Thyroid gland (tissue), 4 donors: ENCODE measurements around the gene ICOS. TPM values are rescaled to one million over a fixed set of nuclear protein-coding genes. Genes with fewer than 3 reads are reported as not detected.
"Not testable (repeated sequence)": the region's sequence is repeated elsewhere in the genome, so short reads cannot be mapped to it uniquely, and the experiment has no call there.

Source experiments
- DNase-seq, 2 donors: peaks; one replicate each; pipeline ENCODE4 v3.0.0-alpha.2; 2019
- H3K27ac ChIP-seq, 3 donors: fragments of 200-600 bp; sonication (generic); 1 replicate in 2 of 3; 2 replicates in 1 of 3; pipeline ENCODE4 v1.5.1; 2016 to 2019; ENCODE audit warnings: mild to moderate bottlenecking in 1 of 3, moderate library complexity in 1 of 3
- H3K27me3 ChIP-seq: fragments of 200-600 bp; sonication (generic); one replicate; pipeline ENCODE4 v1.5.1; 2019
- H3K36me3 ChIP-seq, 2 donors: fragments of 200-600 bp; sonication (generic); one replicate each; pipeline ENCODE4 v1.5.1; 2016 to 2019
- H3K4me1 ChIP-seq, 2 donors: fragments of 200-600 bp; sonication (generic); one replicate each; pipeline ENCODE4 v1.5.1; 2017 to 2019
- H3K4me3 ChIP-seq, 3 donors: fragments of 200-600 bp; sonication (generic); replicated peaks in 1 of 3; 1 replicate in 2 of 3; 2 replicates in 1 of 3; pipeline ENCODE4 v1.5.1; 2016; ENCODE audit warnings: mild to moderate bottlenecking in 1 of 3
- H3K9me3 ChIP-seq: fragments of 200-600 bp; sonication (generic); one replicate; pipeline ENCODE4 v1.5.1; 2017
- POLR2A ChIP-seq, 2 donors: fragments of 450-650 bp; IDR thresholded peaks; one replicate each; pipeline ENCODE4 v1.6.1; 2017; ENCODE audit warnings: antibody characterized with exemption in 2 of 2, mild to moderate bottlenecking in 2 of 2, moderate library complexity in 1 of 2
- WGBS, 2 donors: methylation state at CpG; one replicate each; pipeline ENCODE4 v1.1.5; 2017; 5-methylcytosine and 5-hydroxymethylcytosine counted together
- intact Hi-C: fragments of 100-400 bp; cut with DNase I; formaldehyde crosslinking; loops from one replicate; pipeline ENCODE4 v1.15.1; 2023
- total RNA-seq, 4 donors: library from RNA; depleted of rRNA; stranded (reverse); fragments of >200 nt; gene quantifications; one replicate each; pipeline ENCODE4 v1.2.3, GENCODE V29; 2016
- TF ChIP-seq, protein P1 (sequence below), 6 experiments: fragments of 200-600 bp in 3 of 6; fragments of 450-650 bp in 3 of 6; sonication (generic) in 3 of 6; IDR thresholded peaks; one replicate each; pipeline ENCODE4 v1.5.1; 2016 to 2019; ENCODE audit warnings: antibody characterized with exemption in 6 of 6, mild to moderate bottlenecking in 2 of 6, inconsistent platforms in 1 of 6, moderate library complexity in 1 of 6

ICOS gene
- total RNA-seq, 4 donors from 2014 or later = 0.59 to 1.2 (median 1.0) TPM; not detected in 1

DNA sequence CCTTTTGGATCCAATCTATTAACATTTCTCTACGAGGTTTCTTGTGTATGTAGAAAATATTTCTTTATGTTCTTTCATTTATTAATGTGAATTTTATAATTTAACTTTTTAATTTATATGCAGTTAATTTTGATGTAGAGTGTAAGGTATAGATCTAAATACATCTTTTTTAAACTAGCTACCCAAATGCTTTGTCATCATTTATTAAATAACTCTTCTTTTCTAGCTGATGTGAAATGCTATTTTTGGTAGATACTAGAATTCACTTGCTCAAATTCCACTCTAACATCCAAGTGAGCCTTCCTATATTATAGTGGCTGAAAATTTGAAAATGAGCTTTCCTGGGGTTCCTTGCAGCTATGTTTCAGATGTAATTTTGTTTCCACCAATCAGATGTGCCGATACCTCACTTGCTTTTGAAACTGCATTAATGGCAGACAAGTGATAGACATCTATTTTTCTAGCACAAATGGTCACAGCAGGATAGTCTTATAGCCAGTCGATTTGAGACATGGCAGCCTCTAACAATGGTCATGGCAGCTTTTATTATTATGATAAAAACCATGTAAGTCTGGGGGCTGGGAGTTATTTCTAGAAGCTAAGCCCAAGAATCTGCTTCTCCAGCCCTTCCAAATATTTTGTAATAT lies 10.9 kb upstream of the ICOS start:
- Histone ChIP-seq H3K27me3 (no peaks in the 10 kb centered on the region), H3K4me1 (no peaks in the 10 kb centered on the region), H3K9me3 (no peaks in the 10 kb centered on the region), H3K4me3 (no peak overlapping the region), H3K36me3 (no peaks in the 10 kb centered on the region), H3K27ac (no peak overlapping the region)
- no peak for DNase-seq
- TF ChIP-seq POLR2A (IDR thresholded peaks at IDR 0.05) = no peak
- TF ChIP-seq, protein P1, sequence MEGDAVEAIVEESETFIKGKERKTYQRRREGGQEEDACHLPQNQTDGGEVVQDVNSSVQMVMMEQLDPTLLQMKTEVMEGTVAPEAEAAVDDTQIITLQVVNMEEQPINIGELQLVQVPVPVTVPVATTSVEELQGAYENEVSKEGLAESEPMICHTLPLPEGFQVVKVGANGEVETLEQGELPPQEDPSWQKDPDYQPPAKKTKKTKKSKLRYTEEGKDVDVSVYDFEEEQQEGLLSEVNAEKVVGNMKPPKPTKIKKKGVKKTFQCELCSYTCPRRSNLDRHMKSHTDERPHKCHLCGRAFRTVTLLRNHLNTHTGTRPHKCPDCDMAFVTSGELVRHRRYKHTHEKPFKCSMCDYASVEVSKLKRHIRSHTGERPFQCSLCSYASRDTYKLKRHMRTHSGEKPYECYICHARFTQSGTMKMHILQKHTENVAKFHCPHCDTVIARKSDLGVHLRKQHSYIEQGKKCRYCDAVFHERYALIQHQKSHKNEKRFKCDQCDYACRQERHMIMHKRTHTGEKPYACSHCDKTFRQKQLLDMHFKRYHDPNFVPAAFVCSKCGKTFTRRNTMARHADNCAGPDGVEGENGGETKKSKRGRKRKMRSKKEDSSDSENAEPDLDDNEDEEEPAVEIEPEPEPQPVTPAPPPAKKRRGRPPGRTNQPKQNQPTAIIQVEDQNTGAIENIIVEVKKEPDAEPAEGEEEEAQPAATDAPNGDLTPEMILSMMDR (IDR thresholded peaks at IDR 0.05) = no peak
- 93 to 95% methylated on average over 3 of the region's 3 CpGs for WGBS, 2 donors
- intact Hi-C loops = no loop called here

DNA sequence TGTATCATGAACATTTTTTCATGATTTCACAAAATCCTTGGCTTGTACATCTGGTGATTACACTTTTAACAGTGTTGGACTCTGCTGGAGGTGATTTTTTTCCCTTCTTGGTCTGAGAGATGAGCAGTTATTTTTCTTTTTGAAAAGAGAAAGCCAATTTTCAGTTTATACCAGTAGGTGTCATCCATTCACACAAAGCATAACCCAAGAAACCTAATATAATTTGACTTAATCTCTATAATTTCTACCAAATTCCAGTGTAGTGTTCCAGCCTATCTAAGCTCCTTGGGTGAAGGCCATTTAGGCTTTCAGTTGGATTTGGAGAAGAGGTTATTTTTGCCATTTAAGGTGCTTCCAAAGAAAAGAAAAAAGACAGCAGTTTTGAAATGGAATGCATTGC lies 7.7 kb upstream of the ICOS start:
- H3K36me3 ChIP-seq = no peaks in the 10 kb centered on the region
- DNase-seq = no peak
- no peaks in the 10 kb centered on the region for H3K4me1 ChIP-seq
- no peak overlapping the region for H3K27ac ChIP-seq
- intact Hi-C loops = no loop called here
- no peaks in the 10 kb centered on the region for H3K9me3 ChIP-seq
- H3K4me3 ChIP-seq = no peak overlapping the region
- H3K27me3 ChIP-seq = no peaks in the 10 kb centered on the region
- TF ChIP-seq, protein P1 (IDR thresholded peaks at IDR 0.05) = peak in 1 of 6 experiments; percentile 17
- TF ChIP-seq POLR2A (IDR thresholded peaks at IDR 0.05) = no peak

DNA sequence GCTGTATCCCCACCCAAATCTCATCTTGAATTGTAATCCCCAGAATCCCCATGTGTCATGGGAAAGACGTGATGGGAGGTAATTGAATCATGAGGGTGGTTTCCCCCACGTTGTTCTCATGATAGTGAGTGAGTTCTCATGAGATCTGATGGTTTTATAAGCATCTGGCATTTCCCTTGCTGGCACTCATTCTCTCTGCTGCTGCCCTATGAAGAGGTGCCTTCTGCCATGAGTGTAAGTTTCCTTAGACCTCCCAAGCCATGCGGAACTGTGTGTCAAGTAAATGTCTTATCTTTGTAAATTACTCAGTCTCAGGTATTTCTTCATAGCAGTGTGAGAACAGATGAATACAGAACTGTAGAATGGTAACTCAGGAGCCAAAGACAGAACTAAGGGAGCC lies 5.3 kb upstream of the ICOS start:
- DNase-seq, H3K27me3 ChIP-seq, H3K36me3 ChIP-seq, H3K4me1 ChIP-seq, H3K4me3 ChIP-seq, intact Hi-C loops, H3K9me3 ChIP-seq, H3K27ac ChIP-seq: not testable (repeated sequence)
- 73 to 90% methylated on average over 3 of the region's 3 CpGs for WGBS, 2 donors

DNA sequence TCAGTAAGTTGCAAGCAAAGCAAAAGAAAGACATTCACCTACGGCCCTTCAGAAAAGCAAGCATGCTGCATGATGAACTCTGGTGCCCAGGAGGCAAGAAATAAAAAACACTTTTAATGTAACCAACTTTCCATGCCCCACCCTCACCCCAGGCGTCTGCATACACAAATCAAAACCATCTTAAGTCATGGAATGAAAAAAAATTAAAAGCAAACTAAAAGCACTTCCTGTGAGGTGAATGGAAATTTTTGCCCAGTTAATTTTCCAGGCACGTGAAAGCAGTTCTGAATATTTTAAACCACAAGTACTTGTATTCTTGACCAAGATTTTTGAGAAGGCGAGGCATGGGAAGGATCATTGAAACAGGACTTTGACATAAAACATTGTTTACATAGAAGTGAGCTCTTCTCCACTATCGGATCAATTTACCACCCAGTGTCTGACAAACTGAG lies 2.5 kb upstream of the ICOS start:
- Histone ChIP-seq H3K4me1 (no peaks in the 10 kb centered on the region), H3K27ac (no peak overlapping the region), H3K9me3 (no peaks in the 10 kb centered on the region), H3K36me3 (no peaks in the 10 kb centered on the region), H3K4me3 (no peak overlapping the region), H3K27me3 (no peaks in the 10 kb centered on the region)
- no peak for DNase-seq
- intact Hi-C loops = no loop called here
- no peak for TF ChIP-seq POLR2A (IDR thresholded peaks at IDR 0.05)
- TF ChIP-seq, protein P1 (IDR thresholded peaks at IDR 0.05) = no peak
- 59 to 74% methylated on average over 5 of the region's 5 CpGs for WGBS, 2 donors

DNA sequence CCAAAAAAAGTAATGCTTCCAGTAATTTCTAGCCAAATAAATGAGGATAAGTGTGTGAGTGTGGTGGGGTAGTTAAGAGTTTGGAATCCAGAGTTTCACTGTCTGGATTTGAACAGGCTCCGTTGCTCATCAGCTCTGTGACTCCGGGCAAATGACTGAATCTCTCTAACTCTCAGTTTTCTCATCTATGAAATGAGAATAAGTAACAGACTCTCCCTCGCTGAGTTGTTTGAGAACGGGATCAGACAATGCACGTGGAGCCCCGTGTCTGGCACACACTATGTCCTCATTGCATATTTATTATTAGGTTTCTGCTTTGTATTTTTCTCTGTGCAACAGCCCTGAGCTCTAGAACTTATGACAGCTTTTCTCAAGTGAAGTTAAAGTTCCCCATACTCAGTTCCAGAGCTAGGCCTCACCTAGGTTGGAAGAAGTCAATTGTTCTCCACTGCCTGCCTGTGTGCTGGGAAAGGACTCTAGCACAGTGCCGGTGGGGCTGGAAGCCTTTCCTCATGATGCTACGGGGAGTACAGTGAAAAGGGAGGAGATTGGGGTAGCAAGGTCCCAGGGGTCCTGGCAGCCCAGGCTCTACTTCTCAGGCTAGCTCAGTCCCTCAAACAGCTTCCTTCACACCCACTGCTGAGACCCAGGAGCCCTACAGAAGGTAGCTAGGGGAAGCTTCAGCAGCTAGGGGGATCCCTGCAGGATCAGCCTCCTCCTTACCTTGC lies 1.7 kb upstream of the ICOS start:
- no peak overlapping the region for H3K27ac ChIP-seq
- WGBS, 2 donors = 77 to 86% methylated on average over 8 of the region's 8 CpGs
- H3K27me3 ChIP-seq = no peaks in the 10 kb centered on the region
- H3K36me3 ChIP-seq = no peaks in the 10 kb centered on the region
- no peaks in the 10 kb centered on the region for H3K9me3 ChIP-seq
- no peak overlapping the region for H3K4me3 ChIP-seq
- intact Hi-C loops = no loop called here
- no peaks in the 10 kb centered on the region for H3K4me1 ChIP-seq
- no peak for DNase-seq
- no peak for TF ChIP-seq POLR2A (IDR thresholded peaks at IDR 0.05)
- TF ChIP-seq, protein P1 (IDR thresholded peaks at IDR 0.05) = no peak
